ENCODE measurements around the gene PRKCE.

PRKCE gene

DNA sequence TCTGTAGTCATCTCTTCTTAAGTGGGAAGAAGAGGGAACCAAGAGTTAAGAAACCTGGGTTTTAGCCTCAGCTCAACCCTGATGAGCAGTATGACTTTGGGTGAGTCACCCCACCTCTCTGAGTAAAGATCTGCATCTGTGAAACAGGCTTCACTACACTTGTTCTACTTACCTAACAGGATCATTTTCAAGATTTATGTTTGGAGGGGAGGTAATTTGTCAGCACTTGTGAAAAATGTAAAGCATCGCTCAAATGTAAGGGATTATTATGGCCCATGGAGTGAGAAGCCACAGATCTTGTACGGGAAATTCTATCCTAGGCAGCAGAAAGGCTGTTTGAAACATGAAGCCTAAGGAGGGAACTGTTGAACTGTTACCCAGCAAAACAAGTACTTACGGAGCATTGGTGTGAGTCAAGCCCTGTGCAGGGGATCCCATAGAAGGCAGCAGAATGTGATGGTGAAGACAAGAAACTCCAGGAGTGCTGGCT is 160.6 kb downstream of the PRKCE start:
- no peaks in the 10 kb centered on the region for H3K36me3 ChIP-seq (ENCODE audit: insufficient read depth, low read length)
- no peak overlapping the region for H3K9ac ChIP-seq (ENCODE audit: low read length)
- H3K4me3 ChIP-seq (ENCODE audit: low read depth in 1 of 2, low read length in 2 of 2) = no peak overlapping the region
- no peaks in the 10 kb centered on the region for H3K9me3 ChIP-seq (ENCODE audit: low read length)
- H3K4me1 ChIP-seq (ENCODE audit: insufficient read depth, low read length) = peaks cover 61% of the 10 kb centered on the region
- H3K27ac ChIP-seq (ENCODE audit: low read depth, low read length) = peak overlapping the region; percentile 81
- H3K27me3 ChIP-seq (ENCODE audit: control insufficient read depth in 1 of 2, insufficient read depth in 2 of 2, low read length in 2 of 2) = no peaks in the 10 kb centered on the region

DNA sequence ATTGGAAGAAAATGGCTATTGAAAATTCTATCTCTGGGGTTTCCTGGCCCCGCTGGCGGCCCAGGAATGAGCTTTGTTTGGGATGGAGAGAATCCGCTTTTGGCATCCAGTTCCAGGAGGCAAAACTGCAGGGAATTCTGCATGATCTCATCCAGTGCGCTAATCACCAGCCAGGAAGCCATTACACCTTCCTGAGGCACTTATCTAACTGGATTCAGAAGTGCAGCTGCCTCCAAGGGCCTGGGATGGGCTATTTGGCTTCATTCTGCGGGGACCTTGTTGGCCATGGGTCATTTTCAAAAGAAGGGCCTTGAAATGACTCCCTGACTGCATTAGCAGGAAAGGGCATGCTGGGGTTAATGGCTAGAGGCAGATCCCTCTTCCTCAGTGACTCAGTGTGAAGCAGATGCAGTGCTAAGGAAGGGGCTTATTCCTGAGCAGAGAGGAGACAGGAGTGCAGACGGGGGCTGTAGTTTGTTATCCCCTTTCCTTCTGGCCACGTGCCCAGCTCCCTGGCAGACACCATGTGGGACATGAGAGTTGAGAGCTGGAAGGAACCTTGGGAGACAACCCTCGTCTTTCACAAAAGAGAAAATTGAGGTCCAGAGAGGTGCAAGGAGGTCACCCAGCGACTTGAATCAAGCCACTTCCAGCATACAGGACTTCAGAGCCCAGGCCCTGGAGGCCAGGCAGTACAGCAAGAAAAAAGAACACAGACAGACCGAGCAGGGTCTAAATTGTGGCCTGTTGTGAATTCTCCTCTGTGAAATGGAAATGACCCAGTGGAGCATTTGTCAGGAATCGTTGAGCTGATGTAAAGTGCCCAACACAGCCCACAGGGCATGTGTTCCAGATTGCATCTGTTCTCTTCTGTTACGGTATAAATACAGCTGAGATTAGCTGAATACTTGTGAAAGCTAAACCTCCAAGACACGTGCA is 161.8 kb downstream of the PRKCE start:
- Histone ChIP-seq H3K36me3 (ENCODE audit: insufficient read depth, low read length) (no peaks in the 10 kb centered on the region), H3K9ac (ENCODE audit: low read length) (peak overlapping the region; percentile 19), H3K4me3 (ENCODE audit: low read depth in 1 of 2, low read length in 2 of 2) (no peak overlapping the region), H3K27me3 (ENCODE audit: control insufficient read depth in 1 of 2, insufficient read depth in 2 of 2, low read length in 2 of 2) (no peaks in the 10 kb centered on the region), H3K4me1 (ENCODE audit: insufficient read depth, low read length) (peaks cover 65% of the 10 kb centered on the region), H3K27ac (ENCODE audit: low read depth, low read length) (peak overlapping the region; percentile 81), H3K9me3 (ENCODE audit: low read length) (no peaks in the 10 kb centered on the region)

DNA sequence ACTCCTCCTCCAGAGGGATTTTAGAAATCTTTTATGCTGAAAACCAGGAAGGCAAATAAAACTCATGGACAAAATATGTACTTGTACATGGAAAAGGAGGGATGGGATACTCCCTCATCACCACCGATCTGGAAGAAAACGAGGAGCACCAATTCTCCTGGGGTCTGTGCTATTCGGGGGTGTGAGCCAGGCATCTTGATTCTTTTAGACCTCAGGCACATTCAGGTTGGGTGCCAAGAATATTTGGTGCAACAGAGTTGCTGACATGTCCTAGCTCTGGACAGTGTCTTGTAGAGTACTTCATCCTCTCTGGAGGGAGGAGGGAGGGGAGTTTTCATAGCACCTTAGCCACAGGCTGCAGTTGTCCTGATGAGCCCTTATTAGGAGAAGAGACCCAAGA is 163.0 kb downstream of the PRKCE start:
- Histone ChIP-seq H3K9me3 (ENCODE audit: low read length) (no peaks in the 10 kb centered on the region), H3K9ac (ENCODE audit: low read length) (no peak overlapping the region), H3K27me3 (ENCODE audit: control insufficient read depth in 1 of 2, insufficient read depth in 2 of 2, low read length in 2 of 2) (no peaks in the 10 kb centered on the region), H3K36me3 (ENCODE audit: insufficient read depth, low read length) (no peaks in the 10 kb centered on the region), H3K27ac (ENCODE audit: low read depth, low read length) (peak overlapping the region; percentile 81), H3K4me3 (ENCODE audit: low read depth in 1 of 2, low read length in 2 of 2) (no peak overlapping the region), H3K4me1 (ENCODE audit: insufficient read depth, low read length) (peaks cover 65% of the 10 kb centered on the region)

DNA sequence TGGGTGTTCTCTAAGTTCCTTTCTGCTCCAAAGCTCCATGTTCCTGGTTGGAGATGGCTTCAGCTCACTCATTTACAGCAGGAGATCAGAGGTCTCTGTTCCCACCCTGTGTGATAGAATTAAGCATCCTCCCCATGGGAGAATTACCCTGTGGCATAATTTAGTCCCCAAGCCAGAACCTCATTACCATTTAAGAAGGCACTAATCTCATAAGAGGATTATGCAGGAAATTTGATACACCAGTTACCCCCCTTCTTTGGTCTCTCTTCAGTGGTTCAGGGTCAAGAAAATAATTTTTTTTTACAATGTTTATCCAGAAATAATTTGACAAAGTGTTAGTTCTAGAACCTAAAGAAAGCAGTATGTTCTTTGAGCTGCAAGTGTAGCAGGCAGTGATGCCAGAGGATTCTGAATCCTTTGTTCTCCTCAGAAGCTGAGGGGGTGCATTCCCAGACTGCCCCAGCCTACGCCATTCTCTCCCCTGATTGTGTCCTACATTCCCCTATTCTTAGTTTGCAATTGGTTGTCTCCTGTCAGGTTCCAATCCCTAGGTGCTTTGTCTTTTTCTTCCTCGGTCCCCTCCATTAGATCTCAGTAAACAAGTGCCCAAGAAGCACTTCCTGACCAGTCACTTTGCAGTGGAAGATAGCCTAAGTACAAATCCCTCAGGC is 163.6 kb downstream of the PRKCE start:
- Histone ChIP-seq H3K27ac (ENCODE audit: low read depth, low read length) (peak overlapping the region; percentile 81), H3K9ac (ENCODE audit: low read length) (no peak overlapping the region), H3K9me3 (ENCODE audit: low read length) (no peaks in the 10 kb centered on the region), H3K27me3 (ENCODE audit: control insufficient read depth in 1 of 2, insufficient read depth in 2 of 2, low read length in 2 of 2) (no peaks in the 10 kb centered on the region), H3K4me3 (ENCODE audit: low read depth in 1 of 2, low read length in 2 of 2) (no peak overlapping the region), H3K36me3 (ENCODE audit: insufficient read depth, low read length) (no peaks in the 10 kb centered on the region), H3K4me1 (ENCODE audit: insufficient read depth, low read length) (peaks cover 65% of the 10 kb centered on the region)

DNA sequence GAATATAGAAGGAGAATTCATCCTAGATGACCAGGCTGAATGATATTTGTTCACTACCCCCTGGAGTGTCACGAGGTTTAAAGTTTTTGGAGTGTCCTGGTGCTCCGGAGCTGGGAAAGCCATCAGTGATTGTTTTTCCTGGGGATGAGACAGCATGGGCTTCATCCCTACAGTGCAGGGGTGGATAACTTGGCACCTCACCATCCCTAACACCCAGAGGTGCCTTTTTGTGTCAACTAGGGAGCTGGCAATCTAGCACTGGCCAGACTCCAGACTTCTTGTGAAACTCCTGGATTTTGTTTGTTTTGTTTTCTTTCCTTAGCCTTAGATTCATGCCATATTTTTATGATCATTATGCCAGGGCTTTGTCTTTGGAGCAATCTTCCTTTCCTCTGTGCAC is 164.8 kb downstream of the PRKCE start:
- H3K4me3 ChIP-seq (ENCODE audit: low read depth in 1 of 2, low read length in 2 of 2) = no peak overlapping the region
- peak overlapping the region; percentile 81 for H3K27ac ChIP-seq (ENCODE audit: low read depth, low read length)
- peaks cover 71% of the 10 kb centered on the region for H3K4me1 ChIP-seq (ENCODE audit: insufficient read depth, low read length)

DNA sequence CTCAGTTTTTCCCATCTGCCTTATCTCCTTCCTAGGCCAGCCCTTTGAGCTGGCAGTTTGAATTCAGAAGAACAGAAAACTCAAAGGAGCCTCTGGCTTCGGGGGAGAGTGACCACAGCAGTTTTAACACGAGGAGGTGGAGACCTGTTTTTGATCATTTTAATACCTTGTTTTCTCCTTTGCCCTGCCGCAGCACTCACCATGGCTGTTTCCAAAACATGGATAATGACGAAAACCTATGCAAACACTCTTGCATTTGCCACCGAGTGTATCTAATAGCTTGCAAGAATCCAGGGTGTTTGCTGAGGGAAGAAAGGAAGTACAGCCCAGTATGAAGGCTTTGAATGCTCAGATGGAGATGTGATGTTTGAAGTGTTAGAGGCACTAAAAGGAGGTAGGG is 167.1 kb downstream of the PRKCE start:
- Histone ChIP-seq H3K36me3 (ENCODE audit: insufficient read depth, low read length) (no peaks in the 10 kb centered on the region), H3K27ac (ENCODE audit: low read depth, low read length) (peak overlapping the region; percentile 27), H3K9ac (ENCODE audit: low read length) (no peak overlapping the region), H3K9me3 (ENCODE audit: low read length) (no peaks in the 10 kb centered on the region), H3K27me3 (ENCODE audit: control insufficient read depth in 1 of 2, insufficient read depth in 2 of 2, low read length in 2 of 2) (no peaks in the 10 kb centered on the region), H3K4me3 (ENCODE audit: low read depth in 1 of 2, low read length in 2 of 2) (no peak overlapping the region), H3K4me1 (ENCODE audit: insufficient read depth, low read length) (peaks cover 80% of the 10 kb centered on the region)

More for the DNA sequence above, 164.8 kb downstream of the PRKCE start:
- no peaks in the 10 kb centered on the region for H3K27me3 ChIP-seq (ENCODE audit: control insufficient read depth in 1 of 2, insufficient read depth in 2 of 2, low read length in 2 of 2)
- no peak overlapping the region for H3K9ac ChIP-seq (ENCODE audit: low read length)
- no peaks in the 10 kb centered on the region for H3K9me3 ChIP-seq (ENCODE audit: low read length)
- H3K36me3 ChIP-seq (ENCODE audit: insufficient read depth, low read length) = no peaks in the 10 kb centered on the region

DNA sequence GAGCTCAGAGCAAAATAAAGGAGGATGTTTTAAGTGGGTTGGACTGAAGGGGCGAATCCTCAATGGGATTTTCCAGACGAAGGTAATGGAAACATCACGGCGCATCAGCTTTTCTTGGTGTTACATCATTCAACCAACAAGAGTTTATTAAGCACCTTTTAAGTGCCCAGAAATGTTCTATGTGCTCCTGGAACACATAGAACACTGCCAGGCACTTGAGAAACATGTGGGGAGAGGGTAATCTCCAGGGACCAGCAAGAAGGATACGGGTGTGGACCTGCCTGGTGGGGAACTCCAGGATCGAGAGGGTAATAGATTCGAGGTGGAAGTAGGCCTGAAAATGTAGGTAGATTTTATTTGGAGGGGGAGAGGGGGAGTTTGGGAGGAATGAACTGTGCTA is 168.6 kb downstream of the PRKCE start:
- Histone ChIP-seq H3K4me1 (ENCODE audit: insufficient read depth, low read length) (peaks cover 80% of the 10 kb centered on the region), H3K4me3 (ENCODE audit: low read depth in 1 of 2, low read length in 2 of 2) (no peak overlapping the region), H3K27ac (ENCODE audit: low read depth, low read length) (peak overlapping the region; percentile 22), H3K9ac (ENCODE audit: low read length) (no peak overlapping the region), H3K9me3 (ENCODE audit: low read length) (no peaks in the 10 kb centered on the region), H3K27me3 (ENCODE audit: control insufficient read depth in 1 of 2, insufficient read depth in 2 of 2, low read length in 2 of 2) (no peaks in the 10 kb centered on the region), H3K36me3 (ENCODE audit: insufficient read depth, low read length) (no peaks in the 10 kb centered on the region)

DNA sequence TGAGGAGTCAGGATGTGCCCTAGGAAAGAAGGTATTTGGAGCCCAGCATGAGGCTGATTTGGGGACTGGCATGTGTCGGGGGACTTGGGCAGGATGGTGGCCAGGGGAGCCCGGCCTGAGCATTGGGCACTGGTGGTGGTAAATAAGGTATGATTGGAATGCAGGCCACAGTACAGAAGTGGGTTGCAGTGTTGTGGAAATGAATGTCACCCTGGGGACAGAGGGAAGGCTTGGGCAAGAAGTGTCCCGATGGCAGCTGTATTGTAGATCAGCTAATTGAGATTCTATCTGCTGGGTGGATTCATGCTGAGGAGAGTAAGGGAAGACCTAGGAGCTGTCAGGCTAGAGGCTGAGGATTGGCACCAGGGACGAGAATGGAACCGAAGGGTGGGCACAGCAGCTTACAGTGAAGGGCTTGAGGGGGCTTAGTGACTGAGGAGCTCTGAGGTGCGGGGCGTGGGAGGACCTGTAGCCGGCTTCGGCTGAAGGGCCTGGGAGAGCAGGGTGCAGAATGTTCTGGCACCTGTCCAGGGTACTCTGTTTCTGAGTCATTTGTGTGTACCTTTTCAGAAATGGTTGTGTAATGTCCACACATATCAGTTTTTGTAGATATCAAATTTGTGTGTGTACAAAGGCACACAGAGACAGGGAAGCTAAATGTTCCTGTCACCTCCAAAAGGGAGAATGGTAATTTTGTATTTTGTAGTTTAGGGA is 170.2 kb downstream of the PRKCE start:
- Histone ChIP-seq H3K27ac (ENCODE audit: low read depth, low read length) (peak overlapping the region; percentile 80), H3K9me3 (ENCODE audit: low read length) (no peaks in the 10 kb centered on the region), H3K4me1 (ENCODE audit: insufficient read depth, low read length) (peaks cover 72% of the 10 kb centered on the region), H3K9ac (ENCODE audit: low read length) (no peak overlapping the region), H3K27me3 (ENCODE audit: control insufficient read depth in 1 of 2, insufficient read depth in 2 of 2, low read length in 2 of 2) (no peaks in the 10 kb centered on the region), H3K36me3 (ENCODE audit: insufficient read depth, low read length) (no peaks in the 10 kb centered on the region), H3K4me3 (ENCODE audit: low read depth in 1 of 2, low read length in 2 of 2) (no peak overlapping the region)

DNA sequence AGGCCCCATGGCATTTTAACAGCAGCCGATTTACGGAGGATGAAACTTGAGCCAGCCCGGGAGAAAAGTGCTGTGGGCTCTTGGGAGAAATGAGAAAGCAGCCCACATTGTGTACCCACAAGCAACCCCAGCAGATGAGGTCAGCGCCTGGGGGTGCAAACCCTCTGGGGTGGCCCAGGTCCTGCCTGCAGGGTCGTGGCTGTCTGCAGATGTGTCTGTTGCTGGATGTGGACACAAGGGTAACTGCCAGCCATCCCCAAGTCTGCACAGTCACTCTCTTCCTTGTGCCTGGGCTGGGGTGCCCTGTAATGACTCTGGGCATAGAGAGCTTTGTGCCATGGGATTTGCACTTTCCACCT is 170.8 kb downstream of the PRKCE start:
- peaks cover 76% of the 10 kb centered on the region for H3K4me1 ChIP-seq (ENCODE audit: insufficient read depth, low read length)
- H3K9ac ChIP-seq (ENCODE audit: low read length) = no peak overlapping the region
- H3K27ac ChIP-seq (ENCODE audit: low read depth, low read length) = peak overlapping the region; percentile 80
- no peaks in the 10 kb centered on the region for H3K9me3 ChIP-seq (ENCODE audit: low read length)
- H3K4me3 ChIP-seq (ENCODE audit: low read depth in 1 of 2, low read length in 2 of 2) = no peak overlapping the region
- no peaks in the 10 kb centered on the region for H3K36me3 ChIP-seq (ENCODE audit: insufficient read depth, low read length)
- H3K27me3 ChIP-seq (ENCODE audit: control insufficient read depth in 1 of 2, insufficient read depth in 2 of 2, low read length in 2 of 2) = no peaks in the 10 kb centered on the region

DNA sequence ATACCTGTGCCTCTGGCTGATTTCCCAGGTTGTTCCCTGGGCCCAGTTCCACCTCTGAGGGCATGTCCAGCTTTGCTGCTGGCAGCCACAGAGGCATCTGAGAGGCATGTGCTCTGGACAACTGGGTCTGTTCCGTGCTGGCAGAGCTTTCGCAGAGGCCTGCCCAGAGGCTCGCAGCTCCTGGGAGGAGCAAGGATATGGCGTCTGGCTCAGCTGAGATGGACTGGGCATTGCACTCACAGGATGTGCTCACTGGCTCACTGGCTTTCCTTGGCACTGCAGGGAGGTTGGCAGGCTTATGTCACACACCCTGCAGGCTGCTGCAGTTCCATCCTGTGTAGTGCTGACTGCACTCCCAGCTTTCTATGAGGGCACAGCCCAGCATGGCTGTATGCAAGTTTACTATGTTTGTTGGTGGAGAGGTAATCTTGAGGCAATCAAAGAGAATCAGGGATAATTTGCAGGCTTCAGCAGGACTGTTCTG is 172.3 kb downstream of the PRKCE start:
- Histone ChIP-seq H3K9me3 (ENCODE audit: low read length) (no peaks in the 10 kb centered on the region), H3K27me3 (ENCODE audit: control insufficient read depth in 1 of 2, insufficient read depth in 2 of 2, low read length in 2 of 2) (no peaks in the 10 kb centered on the region), H3K4me3 (ENCODE audit: low read depth in 1 of 2, low read length in 2 of 2) (no peak overlapping the region), H3K4me1 (ENCODE audit: insufficient read depth, low read length) (peaks cover 68% of the 10 kb centered on the region), H3K36me3 (ENCODE audit: insufficient read depth, low read length) (no peaks in the 10 kb centered on the region), H3K9ac (ENCODE audit: low read length) (no peak overlapping the region), H3K27ac (ENCODE audit: low read depth, low read length) (peak overlapping the region; percentile 80)

DNA sequence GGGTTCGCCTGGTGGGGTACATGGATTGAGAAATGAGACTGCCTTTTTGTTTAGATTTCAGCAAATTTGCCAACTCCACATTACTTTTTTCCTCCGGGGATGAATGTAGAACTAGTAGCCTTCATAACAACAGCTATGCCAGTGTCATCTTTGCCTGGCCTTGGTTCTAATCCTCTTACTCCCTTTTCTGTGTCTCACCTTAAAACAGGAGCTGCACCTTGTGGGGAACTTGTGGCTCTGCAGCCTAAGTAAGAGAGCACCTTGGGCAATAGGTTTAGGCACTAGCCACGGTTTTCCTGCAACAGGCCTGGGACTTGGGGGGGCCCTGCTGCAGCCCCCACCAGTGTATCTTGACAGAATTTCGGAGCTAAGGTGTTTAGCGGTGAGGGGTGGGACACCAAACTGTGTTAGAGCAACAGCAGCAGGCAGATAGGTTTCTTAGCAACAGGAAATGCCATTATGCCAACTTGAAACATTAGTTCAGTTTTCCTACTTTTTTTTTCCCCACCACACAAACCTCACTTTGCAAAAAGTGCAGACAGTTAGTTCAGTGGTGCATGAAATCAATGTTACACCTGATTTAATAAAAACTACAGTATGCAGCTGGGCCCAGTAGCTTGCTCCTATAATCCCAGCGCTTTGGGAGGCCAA is 173.7 kb downstream of the PRKCE start:
- peak overlapping the region; percentile 22 for H3K27ac ChIP-seq (ENCODE audit: low read depth, low read length)
- no peaks in the 10 kb centered on the region for H3K36me3 ChIP-seq (ENCODE audit: insufficient read depth, low read length)
- no peak overlapping the region for H3K4me3 ChIP-seq (ENCODE audit: low read depth in 1 of 2, low read length in 2 of 2)

More for the DNA sequence above, 173.7 kb downstream of the PRKCE start:
- H3K9me3 ChIP-seq (ENCODE audit: low read length) = no peaks in the 10 kb centered on the region
- H3K27me3 ChIP-seq (ENCODE audit: control insufficient read depth in 1 of 2, insufficient read depth in 2 of 2, low read length in 2 of 2) = no peaks in the 10 kb centered on the region
- H3K4me1 ChIP-seq (ENCODE audit: insufficient read depth, low read length) = peaks cover 61% of the 10 kb centered on the region
- H3K9ac ChIP-seq (ENCODE audit: low read length) = no peak overlapping the region

Data from muscle layer of colon (tissue), 2 donors.